HEK293T (cell line): ENCODE measurements around the gene SELENOF.

Source experiments
- BHLHE40 ChIP-seq: fragments of 450-650 bp; IDR thresholded peaks from 2 replicates; pipeline ENCODE4 v1.6.1; 2016; ENCODE audit warnings: mild to moderate bottlenecking, moderate library complexity, borderline replicate concordance
- CTBP1 ChIP-seq: fragments of 450-650 bp; IDR thresholded peaks from 2 replicates; pipeline ENCODE4 v1.6.1; 2016; ENCODE audit warnings: borderline replicate concordance
- ELF4 ChIP-seq: fragments of 450-650 bp; IDR thresholded peaks from 2 replicates; pipeline ENCODE4 v1.6.1; 2017; ENCODE audit warnings: antibody characterized with exemption
- L3MBTL2 ChIP-seq: fragments of 450-650 bp; conservative IDR thresholded peaks from 2 replicates; pipeline ENCODE4 v1.6.1; 2016; ENCODE audit warnings: mild to moderate bottlenecking
- SP1 ChIP-seq: fragments of 450-650 bp; IDR thresholded peaks from 2 replicates; pipeline ENCODE4 v1.6.1; 2017
- TARDBP ChIP-seq: fragments of 450-650 bp; IDR thresholded peaks from 2 replicates; pipeline ENCODE4 v1.6.1; 2016
- TF ChIP-seq, protein P1 (sequence below): fragments of 450-650 bp; IDR thresholded peaks from 2 replicates; pipeline ENCODE4 v1.6.1; 2016

DNA sequence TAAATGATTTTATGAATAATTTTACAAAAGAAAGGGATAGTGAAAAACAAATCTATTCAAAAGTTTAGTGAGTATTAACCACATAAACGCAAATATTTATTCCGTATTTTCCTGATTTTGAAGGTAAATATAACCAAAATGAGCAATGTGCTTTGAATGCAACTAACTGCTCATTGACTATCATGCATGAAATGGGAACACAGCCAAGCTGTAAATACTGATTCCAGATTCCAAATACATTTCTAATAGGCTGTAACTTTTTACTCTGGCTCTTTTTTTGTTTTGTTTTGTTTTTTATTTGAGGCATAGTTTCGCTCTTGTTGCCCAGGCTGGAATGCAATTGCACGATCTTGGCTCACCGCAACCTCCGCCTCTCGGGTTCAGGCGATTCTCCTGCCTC lies 41.8 kb downstream of the SELENOF start:
- TF ChIP-seq, protein P1, sequence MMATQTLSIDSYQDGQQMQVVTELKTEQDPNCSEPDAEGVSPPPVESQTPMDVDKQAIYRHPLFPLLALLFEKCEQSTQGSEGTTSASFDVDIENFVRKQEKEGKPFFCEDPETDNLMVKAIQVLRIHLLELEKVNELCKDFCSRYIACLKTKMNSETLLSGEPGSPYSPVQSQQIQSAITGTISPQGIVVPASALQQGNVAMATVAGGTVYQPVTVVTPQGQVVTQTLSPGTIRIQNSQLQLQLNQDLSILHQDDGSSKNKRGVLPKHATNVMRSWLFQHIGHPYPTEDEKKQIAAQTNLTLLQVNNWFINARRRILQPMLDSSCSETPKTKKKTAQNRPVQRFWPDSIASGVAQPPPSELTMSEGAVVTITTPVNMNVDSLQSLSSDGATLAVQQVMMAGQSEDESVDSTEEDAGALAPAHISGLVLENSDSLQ = no peak
- TF ChIP-seq BHLHE40 (no peak), TARDBP (no peak), SP1 (no peak), CTBP1 (no peak), L3MBTL2 (no peak), ELF4 (no peak)
